ENCODE data around the gene CNFN. TPM values are rescaled to one million over a fixed set of nuclear protein-coding genes. Genes with fewer than 3 reads are reported as not detected.
"Not testable (repeated sequence)": the region's sequence is repeated elsewhere in the genome, so short reads cannot be mapped to it uniquely, and the experiment has no call there.

CNFN gene
- total RNA-seq, 2 donors from 2014 or later: not detected

GRCh38 chr19:42343344-42344110 is 46.6 kb downstream of the CNFN start:
- Histone ChIP-seq H3K4me3 (no peak overlapping the region), H3K4me1 (no peaks in the 10 kb centered on the region), H3K27me3 (no peaks in the 10 kb centered on the region), H3K36me3 (replicated peaks in 1 of 2; ENCODE audit: insufficient read depth in 1 of 2, low read depth in 2 of 2) (no peaks in the 10 kb centered on the region), H3K9me3 (no peaks in the 10 kb centered on the region), H3K27ac (no peak overlapping the region)
- WGBS, 2 donors: 76 to 98% methylated on average over 6 to 13 of the region's 17 CpGs
- DNase-seq (no peak), ATAC-seq (no peak)
- TF ChIP-seq CTCF (IDR thresholded peaks at IDR 0.05): no peak
- TF ChIP-seq POLR2A (IDR thresholded peaks at IDR 0.05): no peak
- intact Hi-C loops (cut with DNase I): no loop called here

- ATAC-seq; H3K36me3 ChIP-seq (replicated peaks in 1 of 2; ENCODE audit: insufficient read depth in 1 of 2, low read depth in 2 of 2); H3K4me1 ChIP-seq; H3K27ac ChIP-seq; H3K9me3 ChIP-seq; DNase-seq; intact Hi-C loops (cut with DNase I); H3K27me3 ChIP-seq; H3K4me3 ChIP-seq: not testable (repeated sequence)
- 89 to 91% methylated on average over 4 of the region's 4 CpGs for WGBS, 2 donors
Observed at GRCh38 chr19:42339922-42340321, 50.2 kb downstream of the CNFN start.

- intact Hi-C loops (cut with DNase I); H3K4me1 ChIP-seq; H3K4me3 ChIP-seq; H3K36me3 ChIP-seq (replicated peaks in 1 of 2; ENCODE audit: insufficient read depth in 1 of 2, low read depth in 2 of 2); ATAC-seq; DNase-seq; H3K9me3 ChIP-seq; H3K27ac ChIP-seq; H3K27me3 ChIP-seq: not testable (repeated sequence)
- 88 to 89% methylated on average over 7 of the region's 7 CpGs for WGBS, 2 donors
Observed at GRCh38 chr19:42339126-42339860, 50.8 kb downstream of the CNFN start.

Small RNA genes within 50 kb of the gene (microRNA-seq; reads per million reads assigned to microRNA genes)
- gene MIR8077 (ENCODE audit: borderline number of aligned reads in 2 of 2, borderline replicate concordance in 2 of 2): 0 reads per million in 2 donors

Small RNA genes within 50 kb of the gene (small RNA-seq; reads per million reads assigned to genes)
- not detected for gene MIR8077

Other genes with a start within 250 kb of the CNFN start
- 10 to 100 TPM; 34.8 to 44.2 TPM for gene DEDD2, start 172.6 kb downstream of the CNFN start, total RNA-seq
- gene ZNF526, start 170.0 kb downstream of the CNFN start, total RNA-seq: 1 to 10 TPM; 4.9 to 6.0 TPM
- 10 to 100 TPM; 12.5 to 14.5 TPM for gene GSK3A, start 147.7 kb downstream of the CNFN start, total RNA-seq
- gene ERF, start 135.2 kb downstream of the CNFN start, total RNA-seq: 10 to 100 TPM; 10.6 to 31.6 TPM
- 10 to 100 TPM; 40.5 to 61.0 TPM for gene CIC, start 121.0 kb downstream of the CNFN start, total RNA-seq
- gene PRR19, start 88.2 kb downstream of the CNFN start, total RNA-seq: under 1 TPM in 1 of 2 donors, not detected in 1; 0.52 TPM
- gene PAFAH1B3, start 87.7 kb downstream of the CNFN start, total RNA-seq: 10 to 100 TPM in 1 of 2 donors, 1 to 10 TPM in 1; 7.9 to 12.5 TPM
- not detected for gene TMEM145, start 77.0 kb downstream of the CNFN start, total RNA-seq
- 10 to 100 TPM in 1 of 2 donors, 1 to 10 TPM in 1; 9.9 to 24.1 TPM for gene MEGF8, start 64.7 kb downstream of the CNFN start, total RNA-seq
- 100 to 1,000 TPM in 1 of 2 donors, 1 to 10 TPM in 1; 8.3 to 357 TPM for gene LIPE, start 37.1 kb upstream of the CNFN start, total RNA-seq
- 10 to 100 TPM in 1 of 2 donors, 1 to 10 TPM in 1; 6.3 to 19.2 TPM for gene CXCL17, start 52.6 kb upstream of the CNFN start, total RNA-seq
- 1 to 10 TPM; 1.8 to 2.3 TPM for gene CEACAM1, start 138.2 kb upstream of the CNFN start, total RNA-seq
- not detected for gene CEACAM8, start 204.6 kb upstream of the CNFN start, total RNA-seq